IMR-90 (cell line): ENCODE results near the gene TRIM63. TPM values are rescaled to one million over a fixed set of nuclear protein-coding genes. Genes with fewer than 3 reads are reported as not detected.

Experiments used
- ATAC-seq: fragments of 200-7000 bp; cut with Tn5 transposase; 2 replicates; pipeline ENCODE4 v1.9.1; 2020; ENCODE audit warnings: low read depth, mild to moderate bottlenecking, moderate library complexity
- BruUV-seq: library from RNA; stranded (reverse); fragments of 400-500 nt; replicated peaks from 2 replicates; lab custom pipeline; 2021; lab: Mats Ljungman, UMichigan
- CTCF ChIA-PET: fragments of 300-600 bp; formaldehyde crosslinking; extraction: SDS; loops from one replicate; lab custom pipeline; 2021; ENCODE audit warnings: antibody characterized with exemption; lab: Yijun Ruan, JAX
- POLR2A ChIA-PET: fragments of 300-600 bp; sonication (Branson Sonifier 250); formaldehyde crosslinking; loops from one replicate; lab custom pipeline; 2022; ENCODE audit warnings: antibody characterized with exemption; ENCODE audit not compliant: unreplicated experiment; lab: Charles Lee
- DNase-seq: peaks from one replicate; pipeline ENCODE4 v3.0.0; 2013
- H2AFZ ChIP-seq: replicated peaks from 2 replicates; pipeline ENCODE3; 2013; ENCODE audit warnings: low read length, mild to moderate bottlenecking; ENCODE audit not compliant: poor library complexity
- H2AK5ac ChIP-seq: 2 replicates; pipeline ENCODE4 v1.6.1; 2013; ENCODE audit warnings: low read depth, low read length, inconsistent platforms
- H2AK9ac ChIP-seq: replicated peaks from 2 replicates; pipeline ENCODE3; 2013; ENCODE audit warnings: mild to moderate bottlenecking, low read depth, low read length, moderate library complexity; ENCODE audit not compliant: poor library complexity
- H2BK120ac ChIP-seq: 2 replicates; pipeline ENCODE4 v1.6.1; 2013; ENCODE audit warnings: low read depth, low read length, inconsistent platforms
- H2BK15ac ChIP-seq: 3 replicates; pipeline ENCODE4 v1.6.1; 2013; ENCODE audit warnings: low read depth, low read length, inconsistent platforms
- H2BK20ac ChIP-seq: 2 replicates; pipeline ENCODE4 v1.6.1; 2013; ENCODE audit warnings: low read depth, mild to moderate bottlenecking, inconsistent platforms, low read length, moderate library complexity
- H2BK5ac ChIP-seq: 2 replicates; pipeline ENCODE4 v1.6.1; 2013; ENCODE audit warnings: mild to moderate bottlenecking, low read depth, low read length, inconsistent platforms; ENCODE audit not compliant: poor library complexity, severe bottlenecking
- H3K14ac ChIP-seq: replicated peaks from 2 replicates; pipeline ENCODE4 v1.6.1; 2013; ENCODE audit warnings: low read depth, low read length, inconsistent platforms
- H3K18ac ChIP-seq: 2 replicates; pipeline ENCODE4 v1.6.1; 2013; ENCODE audit warnings: low read depth, low read length, control low read depth
- H3K23ac ChIP-seq: 2 replicates; pipeline ENCODE4 v1.6.1; 2013; ENCODE audit warnings: low read depth, low read length, inconsistent platforms
- H3K27ac ChIP-seq: 2 replicates; pipeline ENCODE4 v1.5.1; 2013; ENCODE audit warnings: mild to moderate bottlenecking, control low read depth, low read length; ENCODE audit not compliant: insufficient read depth
- H3K27me3 ChIP-seq: 2 replicates; pipeline ENCODE4 v1.6.1; 2013; ENCODE audit warnings: low read length; ENCODE audit not compliant: control insufficient read depth, insufficient read depth
- H3K36me3 ChIP-seq: 2 replicates; pipeline ENCODE4 v1.6.1; 2013; ENCODE audit warnings: low read length, mixed read lengths; ENCODE audit not compliant: control insufficient read depth, insufficient read depth
- H3K4ac ChIP-seq: 2 replicates; pipeline ENCODE4 v1.6.1; 2013; ENCODE audit warnings: low read depth, low read length, inconsistent platforms
- H3K4me1 ChIP-seq: 2 replicates; pipeline ENCODE4 v1.6.1; 2013; ENCODE audit warnings: low read length, mixed read lengths; ENCODE audit not compliant: control insufficient read depth, insufficient read depth
- H3K4me2 ChIP-seq: 2 replicates; pipeline ENCODE4 v1.6.1; 2013; ENCODE audit warnings: low read depth, mild to moderate bottlenecking, control low read depth, low read length, moderate library complexity
- H3K4me3 ChIP-seq: 2 replicates; pipeline ENCODE4 v1.5.1; 2013; ENCODE audit warnings: low read depth, mild to moderate bottlenecking, control low read depth, low read length, moderate library complexity; ENCODE audit not compliant: insufficient read depth
- H3K56ac ChIP-seq: 2 replicates; pipeline ENCODE4 v1.6.1; 2013; ENCODE audit warnings: low read length, inconsistent platforms; ENCODE audit not compliant: insufficient read depth; ENCODE audit errors: extremely low read depth
- H3K79me1 ChIP-seq, 2 experiments: 2 replicates each; pipeline ENCODE4 v1.6.1; 2013; ENCODE audit warnings: low read length in 2 of 2, inconsistent platforms in 1 of 2, low read depth in 1 of 2
- H3K9ac ChIP-seq: 2 replicates; pipeline ENCODE4 v1.6.1; 2013; ENCODE audit warnings: low read depth, low read length, control low read depth
- H3K9me1 ChIP-seq: 2 replicates; pipeline ENCODE4 v1.6.1; 2013; ENCODE audit warnings: low read length, inconsistent platforms; ENCODE audit not compliant: insufficient read depth
- H3K9me3 ChIP-seq: 2 replicates; pipeline ENCODE4 v1.6.1; 2013; ENCODE audit warnings: low read length; ENCODE audit not compliant: control insufficient read depth, insufficient read depth
- H4K20me1 ChIP-seq: 2 replicates; pipeline ENCODE4 v1.6.1; 2013; ENCODE audit warnings: low read length, inconsistent platforms; ENCODE audit not compliant: insufficient read depth
- H4K5ac ChIP-seq: 2 replicates; pipeline ENCODE4 v1.6.1; 2013; ENCODE audit warnings: mild to moderate bottlenecking, low read depth, low read length, control low read depth
- H4K8ac ChIP-seq, 2 experiments: 2 replicates each; pipeline ENCODE4 v1.6.1; 2013; ENCODE audit warnings: low read depth in 2 of 2, low read length in 2 of 2, control low read depth in 1 of 2, inconsistent platforms in 1 of 2
- H4K91ac ChIP-seq: 2 replicates; pipeline ENCODE4 v1.6.1; 2013; ENCODE audit warnings: low read depth, low read length, inconsistent platforms; ENCODE audit not compliant: insufficient read depth
- CEBPB ChIP-seq: IDR thresholded peaks from 2 replicates; pipeline ENCODE4 v1.6.1; 2012; ENCODE audit warnings: low read depth, low read length, improper control_type of control experiment
- RCOR1 ChIP-seq: IDR thresholded peaks from 2 replicates; pipeline ENCODE4 v1.6.1; 2012; ENCODE audit warnings: mild to moderate bottlenecking, low read length, improper control_type of control experiment; ENCODE audit not compliant: insufficient replicate concordance
- SMC3 ChIP-seq: fragments of 150-350 bp; IDR thresholded peaks from 2 replicates; pipeline ENCODE4 v1.6.1; 2016; ENCODE audit warnings: low read depth, mild to moderate bottlenecking, antibody characterized with exemption, low read length, moderate library complexity
- WGBS, 2 experiments: methylation state at CpG; one replicate each; pipeline versions ENCODE4 v1.1.5 to v1.1.7; 2013; ENCODE audit warnings: missing lambda C conversion rate in 2 of 2; ENCODE audit not compliant: insufficient read length in 1 of 2; ENCODE audit errors: extremely low coverage in 2 of 2; 5-methylcytosine and 5-hydroxymethylcytosine counted together
- dilution Hi-C: fragments of 300-500 bp; cut with HindIII; formaldehyde crosslinking; loops from one replicate; pipeline ENCODE4 v1.14.3; 2018; ENCODE audit warnings: low sequenced_read_pairs; ENCODE audit not compliant: unreplicated experiment
- in situ Hi-C: fragments of 300-500 bp; cut with MboI; formaldehyde crosslinking; loops from 3 replicates; pipeline ENCODE4 v1.14.3; 2019; ENCODE audit warnings: low sequenced_read_pairs, inconsistent platforms, mixed read lengths
- intact Hi-C: fragments of 100-400 bp; cut with micrococcal nuclease; formaldehyde crosslinking; loops from 2 replicates; pipeline ENCODE4 v1.10.0; 2022
- polyA plus RNA-seq, 3 experiments: library from polyadenylated mRNA; depleted of rRNA; stranded (reverse); fragments of >200 nt; gene quantifications; 2 replicates each; pipeline ENCODE4 v1.2.3, GENCODE V29; 2012; ENCODE audit warnings: low replicate concordance in 1 of 3
- total RNA-seq: library from RNA; depleted of rRNA; stranded (reverse); fragments of >200 nt; gene quantifications from 2 replicates; pipeline ENCODE4 v1.2.3, GENCODE V29; 2012
- TF ChIP-seq, protein P1 (sequence below): conservative IDR thresholded peaks from 2 replicates; pipeline ENCODE4 v1.5.1; 2012; ENCODE audit warnings: mild to moderate bottlenecking, low read depth, low read length, improper control_type of control experiment

The TRIM63 gene
- total and polyA plus RNA-seq, 2 of the 4 experiments (the other 2 are of a cell fraction), result not detected

DNA sequence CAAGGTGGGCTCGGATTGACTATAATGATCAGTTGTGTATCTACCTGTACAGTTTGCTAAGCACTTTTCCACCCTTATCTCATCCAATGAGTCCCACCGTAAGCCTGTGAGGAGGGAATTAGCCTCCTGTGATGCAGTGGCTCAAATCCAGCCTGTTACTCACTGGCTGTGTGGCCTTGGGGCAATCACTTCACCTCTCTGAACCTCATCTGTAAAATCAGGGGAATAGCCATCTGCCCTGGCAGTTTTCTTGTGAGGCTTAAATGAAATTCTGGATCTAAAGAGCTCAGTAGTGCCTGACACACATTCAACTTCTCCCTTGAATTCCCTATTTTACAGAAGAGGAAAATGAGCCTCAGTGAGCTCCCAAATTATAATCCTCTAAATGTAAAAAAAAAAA, 53.3 kb downstream of the TRIM63 start:
- Histone ChIP-seq H3K27ac (no peak overlapping the region), H4K8ac (no peak overlapping the region), H3K9me1 (peaks cover 6% of the 10 kb centered on the region; the same call in 1 of the 2 replicates), H3K9ac (no peak overlapping the region), H4K20me1 (no peaks in the 10 kb centered on the region), H3K79me1 (no peaks in the 10 kb centered on the region), H3K4me2 (no peak overlapping the region), H3K4ac (no peak overlapping the region), H4K5ac (no peak overlapping the region), H3K4me1 (peaks cover 12% of the 10 kb centered on the region), H3K18ac (no peak overlapping the region), H2BK120ac (no peak overlapping the region), H2AFZ (no peak overlapping the region), H3K9me3 (no peaks in the 10 kb centered on the region), H3K4me3 (no peak overlapping the region), H4K91ac (no peak overlapping the region), H3K14ac (no peak overlapping the region), H2BK20ac (no peak overlapping the region), H2AK9ac (peak overlapping the region; percentile 81), H2BK5ac (no peak overlapping the region), H3K36me3 (no peaks in the 10 kb centered on the region), H2BK15ac (no peak overlapping the region), H2AK5ac (no peak overlapping the region), H3K56ac (no peak overlapping the region), H3K27me3 (no peaks in the 10 kb centered on the region), H3K23ac (no peak overlapping the region)
- TF ChIP-seq SMC3, result no peak
- TF ChIP-seq, protein P1, sequence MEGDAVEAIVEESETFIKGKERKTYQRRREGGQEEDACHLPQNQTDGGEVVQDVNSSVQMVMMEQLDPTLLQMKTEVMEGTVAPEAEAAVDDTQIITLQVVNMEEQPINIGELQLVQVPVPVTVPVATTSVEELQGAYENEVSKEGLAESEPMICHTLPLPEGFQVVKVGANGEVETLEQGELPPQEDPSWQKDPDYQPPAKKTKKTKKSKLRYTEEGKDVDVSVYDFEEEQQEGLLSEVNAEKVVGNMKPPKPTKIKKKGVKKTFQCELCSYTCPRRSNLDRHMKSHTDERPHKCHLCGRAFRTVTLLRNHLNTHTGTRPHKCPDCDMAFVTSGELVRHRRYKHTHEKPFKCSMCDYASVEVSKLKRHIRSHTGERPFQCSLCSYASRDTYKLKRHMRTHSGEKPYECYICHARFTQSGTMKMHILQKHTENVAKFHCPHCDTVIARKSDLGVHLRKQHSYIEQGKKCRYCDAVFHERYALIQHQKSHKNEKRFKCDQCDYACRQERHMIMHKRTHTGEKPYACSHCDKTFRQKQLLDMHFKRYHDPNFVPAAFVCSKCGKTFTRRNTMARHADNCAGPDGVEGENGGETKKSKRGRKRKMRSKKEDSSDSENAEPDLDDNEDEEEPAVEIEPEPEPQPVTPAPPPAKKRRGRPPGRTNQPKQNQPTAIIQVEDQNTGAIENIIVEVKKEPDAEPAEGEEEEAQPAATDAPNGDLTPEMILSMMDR, result no peak
- no peak for TF ChIP-seq RCOR1
- no peak for TF ChIP-seq CEBPB
- BruUV-seq, result no TSS peak
- dilution Hi-C loops, result no loop called here
- ATAC-seq (no peak), DNase-seq (no peak)
- intact Hi-C loops, result no loop called here
- POLR2A ChIA-PET, result no interaction called here
- in situ Hi-C loops, result no loop called here
- WGBS, 2 experiments, result no CpG with 5 or more reads among the region's 2 CpGs
- CTCF ChIA-PET, result no interaction called here
